HUDEP-2 (cell line): ENCODE results near the gene PTPRG.
"Not testable (repeated sequence)": the region's sequence is repeated elsewhere in the genome, so short reads cannot be mapped to it uniquely, and the experiment has no call there.

Experiments
- DNase-seq, 76 experiments: peaks; one replicate each; lab custom pipeline; 2025; ENCODE audit not compliant: unreplicated experiment in 76 of 76; lab: John Stamatoyannopoulos, UW

The PTPRG gene

DNA sequence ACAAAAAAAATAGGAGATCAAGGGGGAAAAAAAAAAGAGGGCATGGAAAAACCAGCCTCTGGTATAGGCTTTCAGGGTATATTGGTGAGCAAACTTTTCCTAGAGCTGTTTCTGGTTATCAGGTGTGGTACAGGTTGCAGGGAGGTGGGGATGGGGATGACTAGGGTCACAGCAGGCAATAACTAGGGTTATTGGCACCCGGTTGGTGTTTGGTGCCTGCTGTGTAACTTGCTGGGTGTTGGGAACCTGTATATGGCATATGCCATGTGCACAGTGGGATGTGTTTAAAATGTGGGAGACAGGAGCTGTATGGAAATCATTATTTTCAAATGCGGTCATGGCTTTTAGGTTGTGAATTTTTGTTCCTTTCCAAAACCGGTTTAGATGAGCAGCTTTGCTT, 119.2 kb downstream of the PTPRG start:
- DNase-seq, result no peak

DNA sequence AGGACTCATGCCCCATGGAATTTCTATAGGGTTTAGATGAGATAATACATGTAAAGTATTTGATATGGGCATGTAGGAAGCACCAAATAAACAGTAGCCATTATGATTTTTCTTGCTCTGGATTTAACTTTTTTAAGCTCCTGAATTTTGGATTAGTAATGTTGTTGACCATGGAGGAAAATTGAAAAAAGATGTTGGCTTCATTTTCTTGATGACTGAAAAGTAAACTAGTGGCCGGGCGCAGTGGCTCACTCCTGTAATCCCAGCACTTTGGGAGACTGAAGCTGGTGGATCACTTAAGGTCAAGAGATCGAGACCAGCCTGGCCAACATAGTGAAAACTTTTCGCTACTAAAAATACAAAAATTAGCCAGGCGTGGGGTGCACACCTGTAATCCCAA, 120.3 kb downstream of the PTPRG start:
- DNase-seq, result no peak

GRCh38 chr3:61682671-61683548, 121.5 kb downstream of the PTPRG start:
- no peak for DNase-seq

DNA sequence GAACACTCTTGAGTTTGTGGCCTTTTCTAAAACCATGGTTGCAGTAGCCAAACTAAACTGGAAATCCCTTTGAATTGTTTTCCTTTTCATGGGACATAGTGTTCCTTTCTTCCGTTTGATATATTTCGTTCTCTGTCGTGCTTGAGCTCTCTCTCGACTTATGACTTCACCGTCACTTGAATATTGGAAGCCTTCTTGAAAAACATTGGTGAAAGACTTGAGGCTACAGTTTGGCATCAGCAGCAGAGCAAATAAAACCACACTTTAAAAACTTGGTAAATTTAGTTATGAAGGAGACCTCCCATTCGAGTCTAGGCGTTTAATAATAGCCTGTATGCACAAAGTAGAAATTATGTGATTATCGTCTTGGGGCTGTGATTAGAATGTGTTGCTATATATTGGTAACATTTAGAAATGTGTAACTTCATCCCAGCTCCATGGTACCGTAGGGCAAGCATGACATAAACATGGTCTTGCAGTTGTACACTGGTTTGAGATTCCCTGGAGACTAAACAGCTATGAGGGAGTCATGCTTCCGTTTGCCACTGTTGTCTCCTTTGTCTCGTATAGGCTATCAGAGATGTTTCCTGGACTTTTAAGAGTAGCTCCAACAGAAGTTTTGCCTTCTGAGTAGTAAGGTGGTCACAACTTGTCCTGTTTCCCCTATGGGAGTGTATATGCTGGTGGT, 122.3 kb downstream of the PTPRG start:
- no peak for DNase-seq

DNA sequence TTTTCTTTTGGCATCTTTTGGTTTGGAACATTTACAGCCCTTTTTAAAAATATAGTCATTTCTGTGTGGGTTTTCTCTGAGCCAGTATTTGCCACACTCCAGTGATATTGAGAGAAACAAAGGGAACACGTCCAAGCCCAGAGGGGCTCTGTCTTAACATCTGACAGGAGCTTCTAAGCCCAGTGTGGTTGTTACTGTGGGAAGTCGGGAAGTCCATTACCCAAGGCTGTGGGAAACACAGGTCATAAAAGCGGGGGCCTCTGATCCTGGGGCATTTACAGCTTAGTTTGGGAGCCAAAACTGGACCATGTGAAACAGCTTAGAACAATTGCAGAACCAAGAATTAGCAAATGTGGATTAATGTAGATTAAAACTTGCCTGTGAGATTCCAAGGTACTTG, 123.0 kb downstream of the PTPRG start:
- no peak for DNase-seq

DNA sequence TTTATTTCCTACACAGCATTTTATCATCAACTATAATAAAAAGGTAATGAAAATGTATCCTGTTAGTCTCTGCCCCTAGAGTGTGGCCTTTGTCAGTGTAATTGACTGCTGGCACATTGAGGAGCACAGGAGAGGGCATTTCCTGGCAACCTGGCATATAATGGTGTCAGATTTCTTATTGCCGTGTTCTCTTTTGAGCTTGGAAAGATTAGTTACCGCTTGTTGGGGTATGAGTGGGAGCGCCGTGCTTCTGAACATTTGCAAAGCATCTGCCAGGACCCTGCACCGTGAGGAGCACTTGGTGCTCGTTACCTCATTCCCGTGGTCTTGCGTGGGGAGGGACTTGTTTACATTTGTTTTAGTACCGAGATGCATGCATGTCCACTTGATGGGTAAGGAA, 124.4 kb downstream of the PTPRG start:
- no peak for DNase-seq

DNA sequence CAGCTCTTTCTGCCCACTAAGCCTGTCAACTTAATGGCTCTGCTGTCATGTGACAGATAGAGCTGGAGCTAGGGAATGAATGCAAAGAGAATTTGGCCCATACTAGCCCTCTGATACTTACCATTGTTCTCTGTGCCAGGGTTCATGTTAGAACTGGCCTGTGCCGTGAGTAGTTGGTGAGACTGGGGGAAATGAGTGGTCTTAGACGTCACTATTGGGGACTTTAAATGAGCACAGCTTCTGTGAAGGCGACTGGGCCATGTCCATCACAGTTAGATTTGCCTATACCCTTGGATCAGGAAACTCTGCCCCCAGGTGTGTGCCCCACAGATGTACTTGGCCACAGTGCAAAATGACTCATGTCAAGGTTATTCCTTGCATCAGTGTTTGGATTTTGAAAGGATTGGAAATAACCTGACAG, 124.9 kb downstream of the PTPRG start:
- no peak for DNase-seq

GRCh38 chr3:61687206-61687605, 125.8 kb downstream of the PTPRG start:
- DNase-seq, result no peak

GRCh38 chr3:61687663-61688306, 126.4 kb downstream of the PTPRG start:
- no peak for DNase-seq

GRCh38 chr3:61688307-61688984, 127.1 kb downstream of the PTPRG start:
- no peak for DNase-seq

GRCh38 chr3:61690016-61690415, 128.6 kb downstream of the PTPRG start:
- DNase-seq, result no peak

- no peak for DNase-seq
These were observed 130.1 kb downstream of the PTPRG start for GRCh38 chr3:61691466-61691865.

- DNase-seq, result no peak
These were observed 135.9 kb downstream of the PTPRG start for GRCh38 chr3:61697301-61697700.

DNA sequence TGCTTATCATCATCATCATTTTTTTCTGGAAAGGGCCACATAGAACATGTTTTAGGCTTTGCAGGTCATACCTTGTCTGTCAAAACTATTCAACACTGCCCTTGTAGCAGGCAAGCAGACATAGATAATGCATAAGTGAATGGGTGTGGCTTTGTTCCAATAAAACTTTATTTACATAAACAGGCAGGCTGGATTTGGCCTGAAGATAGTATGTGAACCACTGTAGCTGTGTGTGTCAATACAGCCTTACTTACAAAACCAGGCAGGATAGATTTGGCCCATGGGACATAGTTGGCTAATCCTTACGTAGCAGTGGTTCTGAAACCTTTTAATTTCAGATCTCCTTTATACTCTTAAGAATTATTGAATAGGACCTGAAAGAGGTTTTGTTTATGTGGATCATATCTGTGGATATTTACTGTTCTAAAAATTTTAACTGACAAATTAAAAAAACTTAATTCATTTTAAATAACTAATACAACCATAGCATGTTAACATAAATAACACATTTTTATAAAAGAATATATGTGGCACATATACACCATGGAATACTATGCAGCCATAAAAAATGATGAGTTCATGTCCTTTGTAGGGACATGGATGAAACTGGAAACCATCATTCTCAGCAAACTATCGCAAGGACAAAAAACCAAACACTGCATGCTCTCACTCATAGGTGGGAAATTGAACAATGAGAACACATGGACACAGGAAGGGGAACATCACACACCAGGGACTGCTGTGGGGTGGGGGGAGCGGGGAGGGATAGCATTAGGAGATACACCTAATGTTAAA, 137.1 kb downstream of the PTPRG start:
- not testable (repeated sequence) for DNase-seq

GRCh38 chr3:61699622-61700021, 138.3 kb downstream of the PTPRG start:
- DNase-seq, result no peak

DNA sequence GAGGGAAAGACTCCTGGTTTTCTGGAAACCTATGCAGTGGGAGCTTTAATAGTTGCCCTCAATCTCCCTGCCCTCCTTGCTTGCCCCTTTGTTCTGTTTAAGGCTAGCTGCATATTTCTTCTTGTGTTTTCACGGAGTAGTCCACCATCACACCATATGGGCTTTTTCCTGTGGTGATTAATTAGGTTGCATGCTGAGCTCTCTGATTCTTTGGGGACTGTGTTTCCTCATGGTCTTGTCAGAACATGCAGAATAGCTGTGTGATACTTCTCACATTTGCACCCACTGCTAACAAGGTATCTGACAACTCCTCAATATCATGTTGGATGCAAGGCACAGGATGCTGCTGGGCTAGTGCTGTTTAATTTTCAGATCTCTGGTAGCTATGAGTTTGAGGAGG, 139.6 kb downstream of the PTPRG start:
- no peak for DNase-seq

DNA sequence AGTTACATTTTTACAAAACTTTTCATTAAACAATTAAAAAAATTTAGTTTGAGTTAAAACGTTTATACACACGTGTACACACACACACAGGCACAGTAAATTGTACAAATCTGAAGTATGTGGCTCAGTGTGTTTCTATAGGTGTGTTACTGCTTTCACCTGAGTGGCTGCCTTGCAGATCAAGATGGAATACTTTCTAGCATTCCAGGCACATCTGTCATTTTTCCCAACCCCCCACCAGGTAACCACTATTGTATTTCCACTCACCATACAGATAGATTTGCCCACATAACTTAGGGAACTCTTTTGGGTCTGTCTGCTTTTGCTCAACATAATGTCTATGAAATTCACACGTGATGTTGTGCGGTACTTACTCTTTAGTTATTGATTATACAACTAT, 141.1 kb downstream of the PTPRG start:
- no peak for DNase-seq

DNA sequence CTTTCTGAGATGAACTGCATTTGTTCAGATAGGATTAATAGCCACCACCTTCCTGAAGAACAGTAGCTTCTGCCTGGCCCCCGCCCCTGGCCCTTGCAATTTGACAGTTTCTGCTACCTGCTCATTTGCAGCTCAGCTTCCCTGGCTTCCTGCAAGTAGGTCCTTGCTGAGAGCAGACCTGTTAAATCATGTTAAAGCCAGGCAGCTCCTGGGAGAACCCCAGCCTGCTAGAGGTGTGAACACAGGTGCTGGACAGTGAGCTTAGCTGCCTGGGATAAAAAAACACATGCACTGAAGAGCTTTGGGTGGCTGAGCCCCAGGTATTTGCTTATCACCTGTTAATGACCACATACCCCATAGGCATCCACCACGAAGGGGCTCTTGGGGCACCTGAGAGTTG, 143.4 kb downstream of the PTPRG start:
- no peak for DNase-seq

DNA sequence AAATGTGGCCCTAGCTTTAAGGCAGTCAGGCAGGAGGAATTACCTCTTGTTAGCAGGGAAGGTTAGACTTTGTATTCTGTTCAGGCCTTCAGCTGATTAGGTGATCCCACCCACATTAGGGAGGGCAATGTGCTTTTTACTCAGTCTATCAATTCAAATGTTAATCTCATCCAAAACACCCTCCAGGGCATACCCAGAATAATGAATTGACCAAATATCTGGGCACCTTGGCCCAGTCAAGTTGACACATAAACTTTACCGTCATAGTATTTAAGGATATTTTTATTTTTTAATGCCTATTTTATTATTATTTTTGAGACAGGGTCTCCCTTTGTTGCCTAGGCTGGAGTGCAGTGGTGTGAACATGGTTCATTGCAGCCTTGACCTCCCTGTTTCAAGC, 146.1 kb downstream of the PTPRG start:
- DNase-seq, result no peak

GRCh38 chr3:61710920-61711319, 149.5 kb downstream of the PTPRG start:
- DNase-seq, result not testable (repeated sequence)
